ENCODE measurements around the gene PIP4P1.

PIP4P1 gene

DNA sequence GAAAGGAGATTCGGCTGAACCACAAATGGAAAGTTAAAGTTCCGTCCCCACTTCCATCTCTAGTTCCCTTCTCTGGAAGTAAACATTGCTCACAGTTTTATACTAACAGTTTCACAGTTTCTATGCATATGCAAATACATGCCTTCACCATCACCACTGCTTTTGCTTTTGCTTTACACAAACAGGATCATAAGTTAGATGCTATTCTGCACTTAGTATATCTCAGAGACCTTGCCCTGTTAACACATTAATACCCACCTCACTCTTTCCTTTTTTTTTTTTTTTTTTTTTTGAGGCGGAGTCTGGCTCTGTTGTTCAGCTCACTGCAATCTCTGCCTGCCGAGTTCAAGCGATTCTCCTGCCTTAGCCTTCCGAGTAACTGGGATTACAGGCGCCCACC is 48.8 kb downstream of the PIP4P1 start:
- TF ChIP-seq, protein P1, sequence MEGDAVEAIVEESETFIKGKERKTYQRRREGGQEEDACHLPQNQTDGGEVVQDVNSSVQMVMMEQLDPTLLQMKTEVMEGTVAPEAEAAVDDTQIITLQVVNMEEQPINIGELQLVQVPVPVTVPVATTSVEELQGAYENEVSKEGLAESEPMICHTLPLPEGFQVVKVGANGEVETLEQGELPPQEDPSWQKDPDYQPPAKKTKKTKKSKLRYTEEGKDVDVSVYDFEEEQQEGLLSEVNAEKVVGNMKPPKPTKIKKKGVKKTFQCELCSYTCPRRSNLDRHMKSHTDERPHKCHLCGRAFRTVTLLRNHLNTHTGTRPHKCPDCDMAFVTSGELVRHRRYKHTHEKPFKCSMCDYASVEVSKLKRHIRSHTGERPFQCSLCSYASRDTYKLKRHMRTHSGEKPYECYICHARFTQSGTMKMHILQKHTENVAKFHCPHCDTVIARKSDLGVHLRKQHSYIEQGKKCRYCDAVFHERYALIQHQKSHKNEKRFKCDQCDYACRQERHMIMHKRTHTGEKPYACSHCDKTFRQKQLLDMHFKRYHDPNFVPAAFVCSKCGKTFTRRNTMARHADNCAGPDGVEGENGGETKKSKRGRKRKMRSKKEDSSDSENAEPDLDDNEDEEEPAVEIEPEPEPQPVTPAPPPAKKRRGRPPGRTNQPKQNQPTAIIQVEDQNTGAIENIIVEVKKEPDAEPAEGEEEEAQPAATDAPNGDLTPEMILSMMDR (IDR thresholded peaks at IDR 0.05; ENCODE audit: low read depth, low read length, missing control alignments), result no peak
- no peaks in the 10 kb centered on the region for H3K27me3 ChIP-seq (replicated peaks)
- peaks cover 5% of the 10 kb centered on the region for H3K36me3 ChIP-seq (replicated peaks)
- peak overlapping the region; percentile 78 for H3K27ac ChIP-seq
- in situ Hi-C loops (cut with HindIII; ENCODE audit: low pct_ligation_motif_present, low sequenced_read_pairs), result no loop called here
- peak overlapping the region; percentile 94 for H3K4me3 ChIP-seq (ENCODE audit: low read depth, low read length)
- no peak for DNase-seq

GRCh38 chr14:20409226-20409625 is 52.0 kb downstream of the PIP4P1 start:
- Histone ChIP-seq H3K27ac (no peak overlapping the region), H3K36me3 (replicated peaks) (peaks cover 33% of the 10 kb centered on the region), H3K27me3 (replicated peaks) (no peaks in the 10 kb centered on the region), H3K4me3 (ENCODE audit: low read depth, low read length) (no peak overlapping the region)
- TF ChIP-seq, protein P1 (IDR thresholded peaks at IDR 0.05; ENCODE audit: low read depth, low read length, missing control alignments), result no peak
- in situ Hi-C loops (cut with HindIII; ENCODE audit: low pct_ligation_motif_present, low sequenced_read_pairs), result no loop called here
- DNase-seq, result peak; percentile 12

Measured in brain microvascular endothelial cell (primary cell).